Stimulated activated CD8-positive, alpha-beta memory T cell treated with anti-CD3 and anti-CD28 coated beads, Interleukin-2, amount 100 ng/mL, for 1 hour (primary cell): ENCODE results near the gene CRTAC1.
A peak's percentile ranks its signal among the peaks of the same experiment; 100 is the strongest.
"Not testable (repeated sequence)": the region's sequence is repeated elsewhere in the genome, so short reads cannot be mapped to it uniquely, and the experiment has no call there.

ENCODE experiments used
- DNase-seq, 2 donors: peaks; one replicate each; pipeline ENCODE4 v3.0.0-alpha.2; 2020; ENCODE audit warnings: low read depth in 2 of 2

The CRTAC1 gene

GRCh38 chr10:97869091-97870042, 161.1 kb downstream of the CRTAC1 start:
- peak; percentile 53 to 68 for DNase-seq

DNA sequence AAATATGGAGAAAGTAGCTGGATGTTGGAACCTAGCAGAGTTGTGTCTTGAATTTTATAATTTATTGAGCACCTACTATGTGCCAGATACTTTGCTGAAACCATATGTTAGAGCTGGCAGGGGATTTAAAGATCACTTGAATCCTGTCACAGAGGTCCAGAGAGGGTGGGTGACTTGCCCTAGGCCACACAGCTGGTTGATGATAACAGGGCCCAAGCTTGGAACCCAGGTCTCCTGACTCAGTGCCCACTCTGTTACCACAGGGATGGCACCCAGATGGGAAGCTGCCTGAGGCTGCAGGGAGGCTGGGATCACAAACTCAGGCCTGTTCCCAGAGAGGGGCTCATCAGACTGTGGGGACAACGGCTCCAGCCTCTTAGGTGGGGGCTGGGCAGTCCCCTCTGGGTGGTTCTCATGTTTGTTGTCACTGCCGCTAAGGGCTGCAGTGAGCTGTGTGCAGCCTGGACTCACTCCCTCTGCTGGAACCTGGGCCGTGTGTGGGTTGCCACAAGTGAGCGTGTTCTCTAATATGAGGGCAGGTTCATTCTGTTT, 162.2 kb downstream of the CRTAC1 start:
- DNase-seq: no peak

DNA sequence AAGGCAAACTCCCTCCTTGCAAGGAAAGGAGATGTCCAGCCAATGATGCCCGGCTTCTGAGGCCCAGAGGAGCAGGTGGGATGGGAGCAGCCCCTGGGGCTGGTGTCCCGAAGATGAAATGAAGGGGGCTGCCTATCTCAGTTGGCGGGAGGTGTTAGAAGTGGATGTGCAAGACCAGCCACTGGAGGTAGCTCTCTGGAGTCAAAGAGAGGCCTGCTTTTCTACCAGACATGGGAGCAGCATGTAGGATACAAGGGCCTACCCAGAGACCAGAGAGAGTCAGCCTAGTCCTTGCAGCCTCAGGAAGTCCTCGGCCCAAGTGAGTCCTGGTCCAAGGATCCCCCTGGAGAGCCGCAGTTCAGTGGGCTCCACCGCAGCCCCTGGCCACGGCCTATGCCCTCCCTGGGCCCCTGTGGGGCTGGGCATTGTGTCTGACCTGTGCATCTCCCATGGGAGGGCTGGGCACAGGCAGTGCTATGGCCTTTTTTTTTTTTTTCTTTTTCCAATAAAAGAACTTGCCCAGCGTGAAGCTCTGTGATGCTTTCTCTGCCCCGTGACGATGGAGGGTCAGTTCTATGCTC, 163.1 kb downstream of the CRTAC1 start:
- DNase-seq: no peak

GRCh38 chr10:97866524-97867219, 163.7 kb downstream of the CRTAC1 start:
- no peak for DNase-seq

GRCh38 chr10:97865488-97865887, 164.9 kb downstream of the CRTAC1 start:
- no peak for DNase-seq

- DNase-seq: no peak
These were observed 166.6 kb downstream of the CRTAC1 start for GRCh38 chr10:97863808-97864207.

GRCh38 chr10:97861924-97862323, 168.5 kb downstream of the CRTAC1 start:
- DNase-seq: no peak

DNA sequence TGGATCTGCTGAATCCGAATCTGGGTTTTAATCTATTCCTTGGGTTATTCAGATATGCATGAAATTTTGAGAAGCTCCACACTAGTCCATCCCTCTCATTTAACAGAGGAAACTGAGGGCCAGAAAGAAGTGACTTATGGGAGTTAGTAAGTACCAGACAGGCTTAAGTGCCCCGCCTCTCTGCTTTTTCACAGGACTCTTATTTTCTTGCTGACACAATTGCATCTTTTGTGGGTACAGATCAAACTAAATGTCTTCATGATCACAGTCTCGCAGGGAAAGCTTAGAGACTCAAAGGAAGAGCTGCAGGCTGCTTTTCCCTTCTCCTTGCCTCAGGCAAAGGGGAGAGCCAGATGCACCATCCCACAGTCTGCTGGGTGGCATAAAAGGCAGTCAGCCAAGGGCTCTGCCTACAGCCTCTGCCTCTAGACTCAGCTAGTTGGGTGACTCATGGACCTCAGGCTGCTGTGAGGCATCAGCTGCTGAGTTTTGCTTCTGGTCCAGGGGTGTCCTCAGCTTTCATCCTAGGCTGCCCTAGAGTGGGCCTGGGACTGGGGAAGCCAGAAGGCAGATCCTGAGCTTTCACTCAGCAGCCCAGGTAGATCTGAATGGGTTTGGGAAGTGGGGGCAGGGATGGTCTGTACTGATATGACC, 169.2 kb downstream of the CRTAC1 start:
- DNase-seq: no peak

GRCh38 chr10:97858001-97858439, 172.4 kb downstream of the CRTAC1 start:
- DNase-seq: no peak

GRCh38 chr10:97854743-97855142, 175.7 kb downstream of the CRTAC1 start:
- no peak for DNase-seq

- DNase-seq: no peak
These were observed 177.5 kb downstream of the CRTAC1 start for GRCh38 chr10:97852840-97853405.

GRCh38 chr10:97852277-97852676, 178.1 kb downstream of the CRTAC1 start:
- no peak for DNase-seq

- DNase-seq: no peak
These were observed 178.9 kb downstream of the CRTAC1 start for GRCh38 chr10:97851341-97852001.

DNA sequence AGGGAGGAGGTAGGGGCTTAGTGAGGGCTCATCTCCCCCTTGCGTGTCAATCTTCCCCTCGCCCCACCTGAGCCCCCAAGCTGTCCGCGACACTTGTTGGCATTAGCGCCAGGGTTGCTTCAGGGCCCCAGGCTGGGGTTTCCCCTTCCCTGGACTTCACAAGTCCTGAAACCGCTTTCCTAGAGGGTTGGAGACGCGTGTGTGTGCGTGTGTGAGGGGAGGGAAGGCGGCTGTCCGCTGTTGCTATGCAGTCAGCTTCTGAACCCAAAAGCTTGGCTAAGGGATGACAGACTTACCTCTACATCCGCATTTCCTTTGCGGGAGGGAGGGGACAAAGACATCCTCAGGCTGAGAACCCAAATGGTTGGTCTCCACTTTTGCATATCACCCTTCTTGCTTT, 180.0 kb downstream of the CRTAC1 start:
- DNase-seq: no peak

GRCh38 chr10:97849687-97850402, 180.6 kb downstream of the CRTAC1 start, which contains the start of gene GOLGA7B:
Gene GOLGA7B, plus strand, starts transcription at chr10:97849843. Its CDS starts 461 bp downstream, at chr10:97850304.
- DNase-seq: peak; percentile 24 to 38

- DNase-seq: no peak
These were observed 181.2 kb downstream of the CRTAC1 start for GRCh38 chr10:97849103-97849686.

DNA sequence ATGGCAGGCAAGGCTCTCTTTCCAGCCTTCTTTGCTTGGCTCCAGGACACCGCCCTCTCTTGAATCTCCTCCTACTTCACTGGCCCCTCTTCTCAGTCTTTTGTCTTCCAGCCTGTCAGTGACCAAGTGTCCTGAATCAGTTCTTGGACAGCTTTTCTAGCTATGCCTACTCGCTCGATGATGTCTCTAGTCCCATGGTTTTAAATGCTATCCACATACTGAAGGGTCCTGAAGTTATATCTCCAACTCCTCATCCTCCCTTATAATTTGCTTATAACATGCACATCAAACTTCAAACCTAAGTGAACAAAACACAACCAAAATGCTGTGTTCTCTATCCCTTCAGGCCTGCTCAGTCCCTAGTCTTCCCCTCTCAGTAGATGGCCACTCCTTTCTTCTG, 185.7 kb downstream of the CRTAC1 start:
- DNase-seq: no peak

GRCh38 chr10:97843972-97844371, 186.4 kb downstream of the CRTAC1 start:
- not testable (repeated sequence) for DNase-seq

DNA sequence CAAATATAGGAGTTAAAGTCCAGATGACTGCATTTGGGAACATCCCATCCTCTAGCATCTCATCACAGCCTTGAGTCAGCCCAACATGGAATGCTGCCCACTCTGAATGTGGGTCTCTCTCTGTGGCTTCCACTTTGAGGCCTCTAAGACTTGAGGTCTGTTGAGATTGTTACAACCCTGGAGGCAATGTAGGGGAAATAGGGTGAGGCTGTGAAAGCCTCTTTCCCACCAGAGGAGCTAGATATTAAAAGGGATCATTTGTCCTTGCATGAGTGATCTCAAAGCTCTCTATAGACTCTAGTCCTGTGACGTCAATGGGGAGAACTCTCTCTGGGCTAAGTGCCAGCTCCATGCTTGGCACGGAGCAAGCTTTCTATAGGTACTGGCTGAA, 187.1 kb downstream of the CRTAC1 start:
- no peak for DNase-seq
